Trophoblast cell (in vitro differentiated cells and primary cell): ENCODE data around the gene ATP6V0B.

Experiments used
- DNase-seq, 2 donors: peaks; one replicate each; pipeline ENCODE4 v3.0.0-alpha.2; 2016
- H2AFZ ChIP-seq: 2 replicates; pipeline ENCODE4 v1.6.1; 2013; ENCODE audit warnings: low read length, moderate library complexity, mild to moderate bottlenecking; ENCODE audit not compliant: insufficient read depth, poor library complexity
- H2AK5ac ChIP-seq: 2 replicates; pipeline ENCODE4 v1.6.1; 2013; ENCODE audit warnings: mild to moderate bottlenecking, low read length
- H2BK120ac ChIP-seq: 2 replicates; pipeline ENCODE4 v1.6.1; 2013; ENCODE audit warnings: low read length, mild to moderate bottlenecking, moderate library complexity; ENCODE audit not compliant: insufficient read depth, poor library complexity
- H2BK12ac ChIP-seq: 2 replicates; pipeline ENCODE4 v1.6.1; 2013; ENCODE audit warnings: mild to moderate bottlenecking, low read length, moderate library complexity
- H2BK5ac ChIP-seq: 2 replicates; pipeline ENCODE4 v1.6.1; 2013; ENCODE audit warnings: low read length, low read depth, moderate library complexity, mild to moderate bottlenecking; ENCODE audit not compliant: poor library complexity
- H3K14ac ChIP-seq: 2 replicates; pipeline ENCODE4 v1.6.1; 2013; ENCODE audit warnings: mild to moderate bottlenecking, low read length
- H3K18ac ChIP-seq: 2 replicates; pipeline ENCODE4 v1.6.1; 2013; ENCODE audit warnings: mild to moderate bottlenecking, low read length
- H3K23ac ChIP-seq: 2 replicates; pipeline ENCODE4 v1.6.1; 2013; ENCODE audit warnings: low read length
- H3K27ac ChIP-seq: 2 replicates; pipeline ENCODE4 v1.5.1; 2013; ENCODE audit warnings: low read depth, mild to moderate bottlenecking, inconsistent platforms, low read length, moderate library complexity
- H3K27me3 ChIP-seq: 2 replicates; pipeline ENCODE4 v1.6.1; 2013; ENCODE audit warnings: inconsistent platforms, mild to moderate bottlenecking, low read length, moderate library complexity; ENCODE audit not compliant: insufficient read depth
- H3K36me3 ChIP-seq, 2 experiments: 1 replicate in 1 of 2; 2 replicates in 1 of 2; pipeline ENCODE4 v1.6.1; 2013; ENCODE audit warnings: low read length in 2 of 2, mild to moderate bottlenecking in 2 of 2, moderate library complexity in 1 of 2; ENCODE audit not compliant: insufficient read depth in 2 of 2, control insufficient read depth in 1 of 2
- H3K4ac ChIP-seq: 2 replicates; pipeline ENCODE4 v1.6.1; 2013; ENCODE audit warnings: low read depth, mild to moderate bottlenecking, low read length, moderate library complexity
- H3K4me1 ChIP-seq, 2 experiments: 1 replicate in 1 of 2; 2 replicates in 1 of 2; pipeline ENCODE4 v1.6.1; 2013; ENCODE audit warnings: low read length in 2 of 2, mild to moderate bottlenecking in 2 of 2, moderate library complexity in 1 of 2; ENCODE audit not compliant: insufficient read depth in 2 of 2, control insufficient read depth in 1 of 2
- H3K4me2 ChIP-seq: 2 replicates; pipeline ENCODE4 v1.6.1; 2013; ENCODE audit warnings: inconsistent platforms, mild to moderate bottlenecking, low read length, moderate library complexity
- H3K4me3 ChIP-seq: 2 replicates; pipeline ENCODE4 v1.5.1; 2013; ENCODE audit warnings: mild to moderate bottlenecking, low read depth, low read length, inconsistent platforms
- H3K79me1 ChIP-seq: one replicate; pipeline ENCODE4 v1.6.1; 2013; ENCODE audit warnings: low read length
- H3K79me2 ChIP-seq: 2 replicates; pipeline ENCODE4 v1.6.1; 2013; ENCODE audit warnings: low read length, mild to moderate bottlenecking; ENCODE audit not compliant: control insufficient read depth, insufficient read depth, poor library complexity
- H3K9ac ChIP-seq: 2 replicates; pipeline ENCODE4 v1.6.1; 2013; ENCODE audit warnings: mild to moderate bottlenecking, low read length
- H3K9me3 ChIP-seq: 2 replicates; pipeline ENCODE4 v1.6.1; 2013; ENCODE audit warnings: low read depth, mild to moderate bottlenecking, control low read depth, inconsistent platforms, low read length; ENCODE audit not compliant: insufficient read depth
- H4K12ac ChIP-seq: 2 replicates; pipeline ENCODE4 v1.6.1; 2013; ENCODE audit warnings: low read depth, mild to moderate bottlenecking, low read length, moderate library complexity
- H4K8ac ChIP-seq: 2 replicates; pipeline ENCODE4 v1.6.1; 2013; ENCODE audit warnings: low read depth, mild to moderate bottlenecking, low read length, moderate library complexity
- H4K91ac ChIP-seq: one replicate; pipeline ENCODE4 v1.6.1; 2013; ENCODE audit warnings: low read depth, mild to moderate bottlenecking, low read length, moderate library complexity
- WGBS: extraction: QIAGEN DNeasy Blood & Tissue Kit; methylation state at CpG from one replicate; pipeline ENCODE4 v1.1.7; 2013; ENCODE audit warnings: missing lambda C conversion rate; ENCODE audit not compliant: insufficient read length, insufficient coverage; ENCODE audit errors: extremely low coverage; 5-methylcytosine and 5-hydroxymethylcytosine counted together

Gene ATP6V0B

GRCh38 chr1:43976890-43977289 is 2.1 kb downstream of the ATP6V0B start:
- Histone ChIP-seq H3K14ac (no peak overlapping the region), H3K23ac (no peak overlapping the region), H2BK120ac (no peak overlapping the region), H3K27ac (no peak overlapping the region), H4K8ac (no peak overlapping the region), H3K79me2 (peaks cover 18% of the 10 kb centered on the region), H3K79me1 (peaks cover 17% of the 10 kb centered on the region), H3K18ac (no peak overlapping the region), H2BK5ac (no peak overlapping the region), H3K4me3 (peak overlapping the region; percentile 6), H3K4me1 (peaks cover 16 to 22% of the 10 kb centered on the region in 2 experiments), H3K4ac (no peak overlapping the region), H3K36me3 (peaks cover 35 to 38% of the 10 kb centered on the region in 2 experiments), H4K12ac (no peak overlapping the region), H2BK12ac (no peak overlapping the region), H4K91ac (no peak overlapping the region), H3K9me3 (no peaks in the 10 kb centered on the region), H3K4me2 (no peak overlapping the region), H3K9ac (no peak overlapping the region), H2AFZ (no peak overlapping the region), H2AK5ac (no peak overlapping the region), H3K27me3 (no peaks in the 10 kb centered on the region)
- no peak for DNase-seq
- WGBS = no CpG with 5 or more reads among the region's 8 CpGs

GRCh38 chr1:43977376-43978263 is 2.9 kb downstream of the ATP6V0B start:
- Histone ChIP-seq H3K4ac (no peak overlapping the region), H3K18ac (no peak overlapping the region), H4K12ac (no peak overlapping the region), H3K79me1 (peaks cover 17% of the 10 kb centered on the region), H2AFZ (no peak overlapping the region), H3K36me3 (peaks cover 34% of the 10 kb centered on the region in 2 experiments), H3K4me1 (peaks cover 16 to 22% of the 10 kb centered on the region in 2 experiments), H3K14ac (no peak overlapping the region), H3K4me3 (no peak overlapping the region), H2AK5ac (no peak overlapping the region), H3K79me2 (peaks cover 18% of the 10 kb centered on the region), H2BK12ac (no peak overlapping the region), H3K9me3 (no peaks in the 10 kb centered on the region), H3K4me2 (no peak overlapping the region), H3K27ac (no peak overlapping the region), H4K91ac (no peak overlapping the region), H2BK120ac (no peak overlapping the region), H3K27me3 (no peaks in the 10 kb centered on the region), H2BK5ac (no peak overlapping the region), H4K8ac (no peak overlapping the region), H3K9ac (peak overlapping the region; percentile 22), H3K23ac (no peak overlapping the region)
- no peak for DNase-seq
- no CpG with 5 or more reads among the region's 9 CpGs for WGBS

GRCh38 chr1:43978264-43978550 is 3.4 kb downstream of the ATP6V0B start:
- H3K36me3 ChIP-seq = peaks cover 37 to 38% of the 10 kb centered on the region in 2 experiments
- H2AFZ ChIP-seq = no peak overlapping the region
- no peak overlapping the region for H3K23ac ChIP-seq
- H3K18ac ChIP-seq = no peak overlapping the region
- H3K27ac ChIP-seq = no peak overlapping the region
- H2BK12ac ChIP-seq = no peak overlapping the region
- no peaks in the 10 kb centered on the region for H3K27me3 ChIP-seq
- no peak for DNase-seq
- H2AK5ac ChIP-seq = no peak overlapping the region
- no peak overlapping the region for H4K91ac ChIP-seq
- no peak overlapping the region for H3K4ac ChIP-seq
- H4K8ac ChIP-seq = no peak overlapping the region
- no peak overlapping the region for H3K14ac ChIP-seq
- WGBS = no CpG with 5 or more reads among the region's 5 CpGs
- H3K79me1 ChIP-seq = peaks cover 17% of the 10 kb centered on the region
- no peak overlapping the region for H2BK120ac ChIP-seq
- no peak overlapping the region for H3K9ac ChIP-seq
- no peak overlapping the region for H4K12ac ChIP-seq
- H3K4me2 ChIP-seq = peak overlapping the region; percentile 82
- no peak overlapping the region for H2BK5ac ChIP-seq
- peaks cover 18% of the 10 kb centered on the region for H3K79me2 ChIP-seq
- peaks cover 16 to 22% of the 10 kb centered on the region in 2 experiments for H3K4me1 ChIP-seq
- no peaks in the 10 kb centered on the region for H3K9me3 ChIP-seq
- H3K4me3 ChIP-seq = no peak overlapping the region

GRCh38 chr1:43978551-43979260 is 3.9 kb downstream of the ATP6V0B start, which contains the start of gene B4GALT2:
Gene B4GALT2, plus strand, starts transcription at chr1:43979210. Its CDS starts 1,951 bp downstream, at chr1:43981161.
- DNase-seq = peak in 1 of 2 donors; percentile 56
- H3K27ac ChIP-seq = peak within 1 kb of the TSS; percentile 36
- H3K27me3 ChIP-seq = no peaks in the 10 kb centered on the region
- peak within 1 kb of the TSS; percentile 88 for H4K8ac ChIP-seq
- no CpG with 5 or more reads among the region's 54 CpGs for WGBS
- peak within 1 kb of the TSS; percentile 85 for H4K91ac ChIP-seq
- H3K79me2 ChIP-seq = peaks cover 18% of the 10 kb centered on the region
- peaks cover 17% of the 10 kb centered on the region for H3K79me1 ChIP-seq
- H2BK5ac ChIP-seq = no peak within 1 kb of the TSS
- no peaks in the 10 kb centered on the region for H3K9me3 ChIP-seq
- peak within 1 kb of the TSS; percentile 73 for H3K9ac ChIP-seq
- H3K4me2 ChIP-seq = peak within 1 kb of the TSS; percentile 82
- peak within 1 kb of the TSS; percentile 56 for H4K12ac ChIP-seq
- H2AFZ ChIP-seq = peak within 1 kb of the TSS; percentile 85
- peak within 1 kb of the TSS; percentile 83 for H3K18ac ChIP-seq
- peak within 1 kb of the TSS; percentile 33 for H2BK12ac ChIP-seq
- H3K14ac ChIP-seq = peak within 1 kb of the TSS; percentile 92
- H3K36me3 ChIP-seq = peaks cover 37 to 40% of the 10 kb centered on the region in 2 experiments
- peak within 1 kb of the TSS; percentile 76 for H3K4me3 ChIP-seq
- H3K4me1 ChIP-seq = peaks cover 16 to 22% of the 10 kb centered on the region in 2 experiments
- no peak within 1 kb of the TSS for H3K23ac ChIP-seq
- peak within 1 kb of the TSS; percentile 75 for H3K4ac ChIP-seq
- H2AK5ac ChIP-seq = peak within 1 kb of the TSS; percentile 71
- peak within 1 kb of the TSS; percentile 65 for H2BK120ac ChIP-seq
